ENCODE results near the gene TGFBR2. TPM values are rescaled to one million over a fixed set of nuclear protein-coding genes. Genes with fewer than 3 reads are reported as not detected.

Gene TGFBR2
- polyA plus RNA-seq, 3 donors = 46.6 to 60.3 (median 57.0) TPM

DNA sequence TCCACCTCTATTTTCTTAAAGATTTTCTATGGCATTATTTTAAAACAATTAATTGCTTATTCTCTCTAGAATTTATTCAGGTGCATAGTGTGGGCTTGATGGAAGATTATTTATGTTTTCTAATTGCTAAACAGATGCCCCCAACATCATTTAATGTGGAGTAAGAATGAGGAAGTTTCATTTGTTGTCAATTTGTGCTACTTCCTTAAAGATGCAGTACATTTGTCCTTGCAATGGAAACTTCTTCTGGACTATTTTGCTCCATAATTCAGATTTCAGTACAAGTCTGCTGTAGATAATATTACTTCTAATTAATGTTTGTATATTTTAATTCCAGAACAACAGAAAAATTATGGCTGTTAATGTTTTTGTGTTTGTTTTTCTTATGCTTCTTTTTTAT, 104.8 kb downstream of the TGFBR2 start:
- Mint-ChIP-seq H3K27me3 (ENCODE audit: low read depth in 3 of 3) (peaks cover 0 to 2% (median 0%) of the 10 kb centered on the region in 3 donors), H3K27ac (no peak overlapping the region), H3K9me3 (peaks cover 0 to 9% (median 1%) of the 10 kb centered on the region in 7 donors), H3K36me3 (no peaks in the 10 kb centered on the region), H3K4me1 (peaks cover 9% of the 10 kb centered on the region), H3K4me3 (no peak overlapping the region)
- TF ChIP-seq CTCF (IDR thresholded peaks at IDR 0.05) = no peak
- Histone ChIP-seq H3K27me3 (ENCODE audit: control insufficient read depth in 2 of 2, insufficient read depth in 2 of 2, low read length in 2 of 2) (no peaks in the 10 kb centered on the region), H3K9ac (ENCODE audit: insufficient read depth, low read length, poor library complexity, severe bottlenecking) (no peak overlapping the region), H3K4me1 (ENCODE audit: control insufficient read depth in 1 of 2, insufficient read depth in 2 of 2, low read length in 2 of 2) (peaks cover 0 to 6% of the 10 kb centered on the region in 2 donors), H4K20me1 (ENCODE audit: insufficient read depth, low read length) (no peaks in the 10 kb centered on the region), H3K4me3 (replicated peaks in 1 of 3; ENCODE audit: low read depth in 2 of 3, low read length in 3 of 3) (no peak overlapping the region), H3K79me2 (ENCODE audit: insufficient read depth, low read length) (no peaks in the 10 kb centered on the region), H3K27ac (ENCODE audit: low read depth in 1 of 2, low read length in 2 of 2) (no peak overlapping the region), H3K9me3 (replicated peaks in 1 of 2; ENCODE audit: control insufficient read depth in 1 of 2, insufficient read depth in 1 of 2, low read length in 2 of 2) (no peaks in the 10 kb centered on the region), H3K36me3 (replicated peaks in 1 of 2; ENCODE audit: control insufficient read depth in 1 of 2, insufficient read depth in 2 of 2, low read length in 2 of 2) (no peaks in the 10 kb centered on the region), H3K4me2 (replicated peaks; ENCODE audit: extremely low read depth, low read length, poor library complexity, severe bottlenecking) (no peak overlapping the region), H2AFZ (ENCODE audit: insufficient read depth, low read depth, low read length, poor library complexity, severe bottlenecking) (no peak overlapping the region)
- DNase-seq = peak; percentile 10 to 44 (median 12)
- intact Hi-C loops (cut with micrococcal nuclease) = no loop called here

- no peak overlapping the region for H2AFZ ChIP-seq (ENCODE audit: insufficient read depth, low read depth, low read length, poor library complexity, severe bottlenecking)
- Mint-ChIP-seq H3K36me3 (no peaks in the 10 kb centered on the region), H3K9me3 (peaks cover 0 to 9% (median 0%) of the 10 kb centered on the region in 7 donors), H3K27me3 (ENCODE audit: low read depth in 3 of 3) (peaks cover 0 to 2% (median 0%) of the 10 kb centered on the region in 3 donors), H3K27ac (no peak overlapping the region), H3K4me3 (no peak overlapping the region), H3K4me1 (peaks cover 9% of the 10 kb centered on the region)
- H3K27me3 ChIP-seq (ENCODE audit: control insufficient read depth in 2 of 2, insufficient read depth in 2 of 2, low read length in 2 of 2) = no peaks in the 10 kb centered on the region
- no peaks in the 10 kb centered on the region for H4K20me1 ChIP-seq (ENCODE audit: insufficient read depth, low read length)
- intact Hi-C loops (cut with micrococcal nuclease) = no loop called here
- H3K4me2 ChIP-seq (replicated peaks; ENCODE audit: extremely low read depth, low read length, poor library complexity, severe bottlenecking) = no peak overlapping the region
- H3K4me3 ChIP-seq (replicated peaks in 1 of 3; ENCODE audit: low read depth in 2 of 3, low read length in 3 of 3) = no peak overlapping the region
- no peak overlapping the region for H3K27ac ChIP-seq (ENCODE audit: low read depth in 1 of 2, low read length in 2 of 2)
- WGBS (ENCODE audit: insufficient coverage) = no CpG with 5 or more reads among the region's 2 CpGs
- no peak for TF ChIP-seq CTCF (IDR thresholded peaks at IDR 0.05)
- no peak for DNase-seq
- no peaks in the 10 kb centered on the region for H3K36me3 ChIP-seq (replicated peaks in 1 of 2; ENCODE audit: control insufficient read depth in 1 of 2, insufficient read depth in 2 of 2, low read length in 2 of 2)
- no peak overlapping the region for H3K9ac ChIP-seq (ENCODE audit: insufficient read depth, low read length, poor library complexity, severe bottlenecking)
- H3K4me1 ChIP-seq (ENCODE audit: control insufficient read depth in 1 of 2, insufficient read depth in 2 of 2, low read length in 2 of 2) = peaks cover 0 to 6% of the 10 kb centered on the region in 2 donors
- no peaks in the 10 kb centered on the region for H3K9me3 ChIP-seq (replicated peaks in 1 of 2; ENCODE audit: control insufficient read depth in 1 of 2, insufficient read depth in 1 of 2, low read length in 2 of 2)
- no peaks in the 10 kb centered on the region for H3K79me2 ChIP-seq (ENCODE audit: insufficient read depth, low read length)
These were observed 105.5 kb downstream of the TGFBR2 start for GRCh38 chr3:30711867-30712266.

All from CD14-positive monocyte (primary cell).